GM12878 (cell line): ENCODE results near the gene KIF6. TPM values are rescaled to one million over a fixed set of nuclear protein-coding genes. Genes with fewer than 3 reads are reported as not detected.

Source experiments
- ATAC-seq: fragments of 200-7000 bp; cut with Tn5 transposase; 3 replicates; pipeline ENCODE4 v1.9.1; 2020; ENCODE audit warnings: mild to moderate bottlenecking, moderate library complexity
- BruUV-seq: library from RNA; stranded (reverse); fragments of 400-500 nt; replicated peaks from 2 replicates; lab custom pipeline; 2021; lab: Mats Ljungman, UMichigan
- CTCF ChIA-PET: fragments of 300-600 bp; sonication (Branson Sonifier 250); formaldehyde crosslinking; extraction: SDS; loops from one replicate; lab custom pipeline; 2021; ENCODE audit warnings: inconsistent platforms; lab: Yijun Ruan, JAX
- POLR2A ChIA-PET: fragments of 350-600 bp; formaldehyde crosslinking; extraction: SDS; loops from one replicate; lab custom pipeline; 2021; ENCODE audit warnings: inconsistent platforms; lab: Charles Lee
- RAD21 ChIA-PET: fragments of 300-600 bp; sonication (Branson Sonifier 250); formaldehyde crosslinking; loops from one replicate; lab custom pipeline; 2023; ENCODE audit warnings: antibody characterized with exemption; ENCODE audit not compliant: unreplicated experiment; lab: Charles Lee
- SMC1A ChIA-PET: fragments of 300-600 bp; sonication (Branson Sonifier 250); formaldehyde crosslinking; loops from one replicate; lab custom pipeline; 2023; ENCODE audit not compliant: unreplicated experiment, uncharacterized antibody; lab: Charles Lee
- DNase-seq: peaks from one replicate; pipeline ENCODE4 v3.0.0-alpha.2; 2011; ENCODE audit warnings: low read depth, low spot score
- FAIRE-seq: peaks from 3 replicates; lab custom pipeline; 2011; peaks lifted over from hg19 to GRCh38; lab: Jason Lieb, UNC
- H2AFZ ChIP-seq: 2 replicates; pipeline ENCODE4 v1.6.0; 2011; ENCODE audit warnings: low read depth, low read length, control low read depth; ENCODE audit not compliant: control insufficient read depth
- H3K27ac ChIP-seq: 2 replicates; pipeline ENCODE4 v1.5.1; 2011; ENCODE audit warnings: control low read depth; ENCODE audit not compliant: control insufficient read depth, insufficient read depth
- H3K27me3 ChIP-seq, 2 experiments: replicated peaks in 1 of 2; 2 replicates each; pipeline versions ENCODE4 v1.6.0 to v1.6.1; 2011; ENCODE audit warnings: low read length in 1 of 2; ENCODE audit not compliant: control insufficient read depth in 2 of 2, insufficient read depth in 2 of 2
- H3K36me3 ChIP-seq, 2 experiments: 2 replicates each; pipeline ENCODE4 v1.5.1; 2011; ENCODE audit warnings: low read length in 1 of 2; ENCODE audit not compliant: control insufficient read depth in 2 of 2, insufficient read depth in 2 of 2
- H3K4me1 ChIP-seq: 2 replicates; pipeline ENCODE4 v1.6.1; 2011; ENCODE audit warnings: mild to moderate bottlenecking, low read length, moderate library complexity, mixed read lengths; ENCODE audit not compliant: control insufficient read depth, insufficient read depth
- H3K4me2 ChIP-seq: 2 replicates; pipeline ENCODE4 v1.6.0; 2011; ENCODE audit warnings: control low read depth; ENCODE audit not compliant: control insufficient read depth, insufficient read depth
- H3K4me3 ChIP-seq: fragments of 200-600 bp; sonication (generic); 2 replicates; pipeline ENCODE4 v1.5.1; 2016
- H3K79me2 ChIP-seq: 2 replicates; pipeline ENCODE4 v1.6.0; 2011; ENCODE audit warnings: low read length; ENCODE audit not compliant: control insufficient read depth, insufficient read depth
- H3K9ac ChIP-seq: 2 replicates; pipeline ENCODE4 v1.8.0; 2011; ENCODE audit warnings: low read length, control low read depth, mixed read lengths; ENCODE audit not compliant: control insufficient read depth, insufficient read depth
- H3K9me3 ChIP-seq: replicated peaks from 3 replicates; pipeline ENCODE4 v1.5.1; 2011; ENCODE audit warnings: mild to moderate bottlenecking, low read length; ENCODE audit not compliant: control insufficient read depth, insufficient read depth
- H4K20me1 ChIP-seq: 2 replicates; pipeline ENCODE4 v1.6.0; 2011; ENCODE audit not compliant: control insufficient read depth, insufficient read depth
- EGR1 ChIP-seq, 2 experiments: IDR thresholded peaks; 1 replicate in 1 of 2; 2 replicates in 1 of 2; pipeline ENCODE4 v1.6.1; 2011 to 2012; ENCODE audit warnings: low read depth in 2 of 2, low read length in 2 of 2, borderline replicate concordance in 1 of 2, mild to moderate bottlenecking in 1 of 2, moderate library complexity in 1 of 2
- JUNB ChIP-seq: IDR thresholded peaks from 2 replicates; pipeline ENCODE4 v1.6.1; 2016; ENCODE audit warnings: antibody characterized with exemption, mild to moderate bottlenecking
- MTA2 ChIP-seq: fragments of 450-650 bp; IDR thresholded peaks from 2 replicates; pipeline ENCODE4 v1.6.1; 2016; ENCODE audit warnings: low read depth, mild to moderate bottlenecking, moderate library complexity
- SKIL ChIP-seq: fragments of 450-650 bp; IDR thresholded peaks from 2 replicates; pipeline ENCODE4 v1.6.1; 2017; ENCODE audit warnings: mild to moderate bottlenecking, low read depth, inconsistent platforms; ENCODE audit not compliant: poor library complexity, severe bottlenecking
- ZSCAN29 ChIP-seq: fragments of 450-650 bp; IDR thresholded peaks from 2 replicates; pipeline ENCODE4 v1.6.1; 2017; ENCODE audit warnings: mild to moderate bottlenecking, moderate library complexity
- WGBS: methylation state at CpG from one replicate; pipeline ENCODE4 v1.1.6; 2016; ENCODE audit warnings: low lambda C conversion rate; ENCODE audit not compliant: insufficient replicate concordance, insufficient coverage; ENCODE audit errors: missing lambda C conversion rate; 5-methylcytosine and 5-hydroxymethylcytosine counted together
- in situ Hi-C: fragments of 300-500 bp; cut with MboI; formaldehyde crosslinking; loops from 9 replicates; pipeline ENCODE4 v1.14.3; 2018; ENCODE audit warnings: mixed read lengths
- intact Hi-C: fragments of 100-400 bp; cut with micrococcal nuclease; formaldehyde crosslinking; loops from one replicate; pipeline ENCODE4 v1.14.2; 2022; ENCODE audit not compliant: unreplicated experiment
- polyA plus RNA-seq, 11 experiments: library from polyadenylated mRNA; depleted of rRNA in 4 of 11; unstranded in 6 of 11; stranded (reverse) in 5 of 11; fragments of >200 nt; fragmentation: Nextera tagmentation in 4 of 11; fragmentation: Illumina TruSeq in 1 of 11; extraction: Ambion mirVana in 4 of 11; extraction: Trizol in 1 of 11; gene quantifications; 1 replicate in 1 of 11; 2 replicates in 10 of 11; pipeline versions ENCODE4 v1.2.1 to v1.2.3, GENCODE V29; 2011 to 2016; ENCODE audit warnings: inconsistent platforms in 2 of 11, missing spikeins in 2 of 11, low read depth in 1 of 11
- total RNA-seq, 4 experiments: library from RNA; depleted of rRNA in 3 of 4; stranded (reverse); fragments of >200 nt in 3 of 4; fragmentation: Illumina TruSeq in 1 of 4; extraction: Trizol in 1 of 4; gene quantifications; 2 replicates each; pipeline versions ENCODE4 v1.2.1 to v1.2.3, GENCODE V29; 2013 to 2021
- TF ChIP-seq, protein P1 (sequence below): fragments of 150-350 bp; IDR thresholded peaks from 2 replicates; pipeline ENCODE4 v1.6.1; 2014; ENCODE audit warnings: mild to moderate bottlenecking, low read depth, low read length

Gene KIF6
- total and polyA plus RNA-seq, 10 of the 15 experiments (the other 5 are each of a cell fraction or from before 2014, with no cell fraction given): 0.09 to 1.0 (median 0.28) TPM

GRCh38 chr6:39428152-39428551 is 297.1 kb downstream of the KIF6 start:
- ATAC-seq (no peak), DNase-seq (no peak), FAIRE-seq (no peak)
- Histone ChIP-seq H4K20me1 (no peaks in the 10 kb centered on the region), H3K4me3 (no peak overlapping the region), H3K9me3 (no peaks in the 10 kb centered on the region), H3K4me1 (no peaks in the 10 kb centered on the region; the same call in 1 of the 2 replicates), H3K4me2 (no peak overlapping the region), H2AFZ (no peak overlapping the region), H3K9ac (no peak overlapping the region), H3K27me3 (no peaks in the 10 kb centered on the region), H3K27ac (no peak overlapping the region), H3K36me3 (no peaks in the 10 kb centered on the region), H3K79me2 (no peaks in the 10 kb centered on the region)
- ChIA-PET CTCF (interaction anchor here (1.3 kb wide), 1 partner anchor 17 kb away, joined by 3 read pairs; no protein-coding TSS in a partner anchor), POLR2A (interaction anchor here (0.5 to 0.7 kb wide), 2 partner anchors 10 to 1616 kb away, joined by 3 to 9 read pairs; no protein-coding TSS in a partner anchor), RAD21 (interaction anchor here (1.3 kb wide), 1 partner anchor 65 kb away, joined by 3 read pairs; no protein-coding TSS in a partner anchor), SMC1A (interaction anchor here (0.9 to 1.0 kb wide), 2 partner anchors 10 to 153 kb away, joined by 3 read pairs; no protein-coding TSS in a partner anchor)
- TF ChIP-seq EGR1 (IDR thresholded peaks at IDR 0.05; ENCODE audit: borderline replicate concordance in 1 of 2, low read depth in 2 of 2, low read length in 2 of 2) (no peak), MTA2 (no peak), JUNB (no peak), ZSCAN29 (no peak), SKIL (no peak)
- TF ChIP-seq, protein P1, sequence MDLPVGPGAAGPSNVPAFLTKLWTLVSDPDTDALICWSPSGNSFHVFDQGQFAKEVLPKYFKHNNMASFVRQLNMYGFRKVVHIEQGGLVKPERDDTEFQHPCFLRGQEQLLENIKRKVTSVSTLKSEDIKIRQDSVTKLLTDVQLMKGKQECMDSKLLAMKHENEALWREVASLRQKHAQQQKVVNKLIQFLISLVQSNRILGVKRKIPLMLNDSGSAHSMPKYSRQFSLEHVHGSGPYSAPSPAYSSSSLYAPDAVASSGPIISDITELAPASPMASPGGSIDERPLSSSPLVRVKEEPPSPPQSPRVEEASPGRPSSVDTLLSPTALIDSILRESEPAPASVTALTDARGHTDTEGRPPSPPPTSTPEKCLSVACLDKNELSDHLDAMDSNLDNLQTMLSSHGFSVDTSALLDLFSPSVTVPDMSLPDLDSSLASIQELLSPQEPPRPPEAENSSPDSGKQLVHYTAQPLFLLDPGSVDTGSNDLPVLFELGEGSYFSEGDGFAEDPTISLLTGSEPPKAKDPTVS: no peak
- intact Hi-C loops (no loop called here), in situ Hi-C loops (no loop called here)
- BruUV-seq: no TSS peak
- 0% methylated on average over 3 of the region's 3 CpGs for WGBS
